Sigmoid colon (tissue), 4 donors: Measurements from ENCODE around the gene SSBP4.

Experiments
- CTCF ChIP-seq, 4 experiments: fragments of 450-650 bp in 3 of 4; fragments of 200-600 bp in 1 of 4; IDR thresholded peaks; one replicate each; pipeline ENCODE4 v1.5.1; 2016 to 2019; ENCODE audit warnings: antibody characterized with exemption in 4 of 4, mild to moderate bottlenecking in 3 of 4, moderate library complexity in 2 of 4
- POLR2AphosphoS5 ChIP-seq, 4 donors: sonication (generic); formaldehyde crosslinking; IDR thresholded peaks; one replicate each; pipeline ENCODE4 v1.6.1; 2017; ENCODE audit warnings: antibody characterized with exemption in 4 of 4

- TF ChIP-seq POLR2AphosphoS5 (IDR thresholded peaks at IDR 0.05) (peak in 3 of 4 donors; percentile 29 to 60 (median 47)), CTCF (IDR thresholded peaks at IDR 0.05) (peak in 1 of 4 experiments; percentile 14)
Measured at GRCh38 chr19:18419195-18419698, at the start of gene SSBP4.
